HepG2 (cell line): ENCODE results near the gene TEAD1. TPM values are rescaled to one million over a fixed set of nuclear protein-coding genes. Genes with fewer than 3 reads are reported as not detected.
A peak's percentile ranks its signal among the peaks of the same experiment; 100 is the strongest.

ENCODE experiments used
- ATAC-seq: fragments of 200-7000 bp; cut with Tn5 transposase; 3 replicates; pipeline ENCODE4 v1.9.1; 2020; ENCODE audit warnings: mild to moderate bottlenecking, moderate library complexity
- BruUV-seq: library from RNA; stranded (reverse); fragments of 400-500 nt; replicated peaks from 2 replicates; lab custom pipeline; 2021; lab: Mats Ljungman, UMichigan
- CTCF ChIA-PET: fragments of 300-600 bp; formaldehyde crosslinking; extraction: SDS; loops from one replicate; lab custom pipeline; 2021; ENCODE audit warnings: low total read pairs, inconsistent platforms, low intra/inter-chr PET ratio; lab: Yijun Ruan, JAX
- POLR2A ChIA-PET: fragments of 350-600 bp; sonication (Branson Sonifier 250); formaldehyde crosslinking; loops from one replicate; lab custom pipeline; 2020; ENCODE audit warnings: antibody characterized with exemption, inconsistent platforms; lab: Yijun Ruan, JAX
- DNase-seq: peaks from one replicate; pipeline ENCODE4 v3.0.0-alpha.2; 2015; ENCODE audit warnings: low spot score
- FAIRE-seq: peaks from 3 replicates; lab custom pipeline; 2011; peaks lifted over from hg19 to GRCh38; lab: Jason Lieb, UNC
- H2AFZ ChIP-seq: one replicate; pipeline ENCODE4 v1.6.1; 2011; ENCODE audit warnings: low read length, inconsistent platforms
- H3K27ac ChIP-seq: fragments of 300-600 bp; 3 replicates; pipeline ENCODE4 v1.8.0; 2011; ENCODE audit warnings: mixed run types, mild to moderate bottlenecking, mixed read lengths, low read length, inconsistent platforms; ENCODE audit not compliant: insufficient read depth; ENCODE audit errors: extremely low read length
- H3K27me3 ChIP-seq, 2 experiments: fragments of 200-600 bp in 1 of 2; 2 replicates in 1 of 2; 3 replicates in 1 of 2; pipeline versions ENCODE4 v1.6.0 to v1.8.0; 2011; ENCODE audit warnings: low read length in 2 of 2, mild to moderate bottlenecking in 2 of 2, moderate library complexity in 2 of 2, inconsistent platforms in 1 of 2; ENCODE audit not compliant: insufficient read depth in 2 of 2, control insufficient read depth in 1 of 2
- H3K36me3 ChIP-seq, 2 experiments: fragments of 200-600 bp in 1 of 2; replicated peaks in 1 of 2; 2 replicates in 1 of 2; 3 replicates in 1 of 2; pipeline versions ENCODE4 v1.5.1 to v1.8.0; 2011; ENCODE audit warnings: low read length in 2 of 2, inconsistent platforms in 1 of 2; ENCODE audit not compliant: insufficient read depth in 2 of 2, control insufficient read depth in 1 of 2
- H3K4me1 ChIP-seq: 2 replicates; pipeline ENCODE4 v1.5.1; 2012; ENCODE audit warnings: low read length, inconsistent platforms; ENCODE audit not compliant: insufficient read depth
- H3K4me2 ChIP-seq: 2 replicates; pipeline ENCODE4 v1.6.0; 2011; ENCODE audit warnings: low read depth, low read length, inconsistent platforms
- H3K4me3 ChIP-seq, 3 experiments: fragments of 200-600 bp in 1 of 3; sonication (generic), shearing (Covaris generic) in 1 of 3; replicated peaks in 1 of 3; 2 replicates each; pipeline ENCODE4 v1.5.1; 2011 to 2016; ENCODE audit warnings: low read length in 3 of 3, inconsistent platforms in 2 of 3, low read depth in 2 of 3, mild to moderate bottlenecking in 2 of 3, control low read depth in 1 of 3, mixed read lengths in 1 of 3; ENCODE audit not compliant: insufficient read depth in 1 of 3
- H3K79me2 ChIP-seq: one replicate; pipeline ENCODE4 v1.6.1; 2011; ENCODE audit warnings: low read length, inconsistent platforms; ENCODE audit not compliant: insufficient read depth
- H3K9ac ChIP-seq: 2 replicates; pipeline ENCODE4 v1.6.0; 2011; ENCODE audit warnings: mild to moderate bottlenecking, low read depth, low read length, inconsistent platforms; ENCODE audit not compliant: insufficient read depth
- H3K9me3 ChIP-seq: 2 replicates; pipeline ENCODE4 v1.5.1; 2012; ENCODE audit warnings: mild to moderate bottlenecking, low read length
- H4K20me1 ChIP-seq: 2 replicates; pipeline ENCODE4 v1.6.0; 2011; ENCODE audit warnings: inconsistent platforms, mild to moderate bottlenecking, low read length, moderate library complexity; ENCODE audit not compliant: insufficient read depth
- BCLAF1 ChIP-seq: fragments of 450-650 bp; IDR thresholded peaks from 2 replicates; pipeline ENCODE4 v1.6.1; 2017; ENCODE audit warnings: mild to moderate bottlenecking
- CBX2 ChIP-seq, 2 experiments: fragments of 200-600 bp in 1 of 2; sonication (generic); formaldehyde crosslinking in 1 of 2; IDR thresholded peaks; 2 replicates each; pipeline versions ENCODE4 v1.7.0 to v1.8.1; 2018 to 2022; ENCODE audit warnings: low read depth in 2 of 2, low read length in 1 of 2, mild to moderate bottlenecking in 1 of 2, missing genetic modification reagents in 1 of 2
- CREM ChIP-seq, 2 experiments: sonication (generic) in 1 of 2; formaldehyde crosslinking in 1 of 2; IDR thresholded peaks; 2 replicates each; pipeline versions ENCODE4 v1.4.0 to v1.6.1; 2016 to 2020; ENCODE audit warnings: antibody characterized with exemption in 1 of 2, mild to moderate bottlenecking in 1 of 2, missing genetic modification reagents in 1 of 2
- ETV6 ChIP-seq: sonication (generic); formaldehyde crosslinking; conservative IDR thresholded peaks from 2 replicates; pipeline ENCODE4 v1.4.0; 2020; ENCODE audit warnings: missing genetic modification reagents
- HOXA9 ChIP-seq: sonication (generic); formaldehyde crosslinking; IDR thresholded peaks from 2 replicates; pipeline ENCODE4 v1.8.1; 2022; ENCODE audit warnings: missing genetic modification reagents, mild to moderate bottlenecking, moderate library complexity, borderline replicate concordance
- ISX ChIP-seq: sonication (generic); formaldehyde crosslinking; conservative IDR thresholded peaks from 2 replicates; pipeline ENCODE4 v1.5.0; 2020; ENCODE audit warnings: missing genetic modification reagents
- KLF11 ChIP-seq: IDR thresholded peaks from 2 replicates; pipeline ENCODE4 v1.6.1; 2016; ENCODE audit warnings: missing compliant biosample characterization
- RNF2 ChIP-seq: fragments of 450-650 bp; conservative IDR thresholded peaks from 2 replicates; pipeline ENCODE4 v1.6.1; 2016; ENCODE audit warnings: low read depth
- TEAD3 ChIP-seq: optimal IDR thresholded peaks from 2 replicates; pipeline ENCODE3; 2016; ENCODE audit warnings: borderline replicate concordance
- TRAFD1 ChIP-seq: sonication (generic); formaldehyde crosslinking; IDR thresholded peaks from 2 replicates; pipeline ENCODE4 v1.5.1; 2020; ENCODE audit warnings: missing genetic modification reagents, mild to moderate bottlenecking, borderline replicate concordance
- U2AF2 ChIP-seq: fragments of 200-400 bp; formaldehyde crosslinking; IDR thresholded peaks from 2 replicates; pipeline ENCODE4 v1.6.1; 2017; ENCODE audit warnings: low read depth, mild to moderate bottlenecking, low read length
- ZMAT5 ChIP-seq: sonication (generic); formaldehyde crosslinking; IDR thresholded peaks from 2 replicates; pipeline ENCODE4 v1.5.0; 2020; ENCODE audit warnings: mild to moderate bottlenecking, low read depth, missing genetic modification reagents, borderline replicate concordance
- ZNF281 ChIP-seq: sonication (generic); formaldehyde crosslinking; IDR thresholded peaks from 2 replicates; pipeline ENCODE4 v1.4.0; 2020; ENCODE audit warnings: missing genetic modification reagents, borderline replicate concordance
- WGBS: methylation state at CpG from one replicate; pipeline ENCODE4 v1.1.6; 2017; ENCODE audit warnings: low lambda C conversion rate; 5-methylcytosine and 5-hydroxymethylcytosine counted together
- in situ Hi-C: cut with HindIII; loops from 2 replicates; pipeline ENCODE4 v1.10.0; 2017; ENCODE audit warnings: low pct_unique_long_range_greater_than_20kb; ENCODE audit not compliant: extremely low pct_ligation_motif_present
- intact Hi-C: fragments of 100-400 bp; cut with micrococcal nuclease; formaldehyde crosslinking; loops from one replicate; pipeline ENCODE4 v1.10.0; 2022; ENCODE audit not compliant: unreplicated experiment
- polyA plus RNA-seq, 8 experiments: library from polyadenylated mRNA; depleted of rRNA in 3 of 8; stranded (reverse) in 7 of 8; unstranded in 1 of 8; fragments of >200 nt; fragmentation: Illumina TruSeq in 4 of 8; extraction: Trizol in 4 of 8; gene quantifications; 2 replicates each; pipeline versions ENCODE4 v1.2.1 to v1.2.3, GENCODE V29; 2011 to 2016; ENCODE audit warnings: low read depth in 4 of 8, missing spikeins in 1 of 8, mixed read lengths in 1 of 8; ENCODE audit not compliant: insufficient read depth in 1 of 8
- total RNA-seq, 5 experiments: library from RNA; depleted of rRNA; stranded (reverse); fragments of >200 nt; fragmentation: Illumina TruSeq; extraction: Trizol; gene quantifications; 2 replicates each; pipeline ENCODE4 v1.2.3, GENCODE V29; 2016; ENCODE audit warnings: low read depth in 1 of 5

Gene TEAD1
- total and polyA plus RNA-seq, 2 of the 13 experiments (the other 11 are each of a cell fraction or from before 2014, with no cell fraction given), result 20.1 to 30.5 TPM

- TF ChIP-seq CBX2 (IDR thresholded peaks at IDR 0.05; ENCODE audit: low read depth, low read length), result no peak
- TF ChIP-seq CBX2 (CRISPR knock-in tag; IDR thresholded peaks at IDR 0.05; ENCODE audit: low read depth), result no peak
- no peak for TF ChIP-seq ISX (CRISPR knock-in tag)
- TF ChIP-seq BCLAF1, result no peak
- no peak for TF ChIP-seq U2AF2
- TF ChIP-seq TEAD3, result no peak
- TF ChIP-seq RNF2, result no peak
- no peak for TF ChIP-seq ETV6 (CRISPR knock-in tag)
- TF ChIP-seq HOXA9 (CRISPR knock-in tag), result no peak
- TF ChIP-seq CREM (IDR thresholded peaks at IDR 0.05), result no peak
- TF ChIP-seq CREM (CRISPR knock-in tag; IDR thresholded peaks at IDR 0.05), result no peak
Observed at GRCh38 chr11:12679471-12679870, 5.2 kb downstream of the TEAD1 start (continued).

GRCh38 chr11:12680246-12680939 lies 6.2 kb downstream of the TEAD1 start:
- H3K79me2 ChIP-seq, result peaks cover 97% of the 10 kb centered on the region
- no peaks in the 10 kb centered on the region for H3K27me3 ChIP-seq
- H3K27ac ChIP-seq, result no peak overlapping the region
- intact Hi-C loops (no loop called here), in situ Hi-C loops (no loop called here)
- WGBS, result 73% methylated on average over 21 of the region's 21 CpGs
- H3K4me3 ChIP-seq, result no peak overlapping the region
- CTCF ChIA-PET, result no interaction called here
- BruUV-seq, result no TSS peak
- ATAC-seq (peak; percentile 67), DNase-seq (peak; percentile 44), FAIRE-seq (no peak)
- H3K36me3 ChIP-seq, result no peaks in the 10 kb centered on the region; a peak in 3 of 5 replicates
- H4K20me1 ChIP-seq, result peaks cover 17% of the 10 kb centered on the region
- H3K9me3 ChIP-seq, result no peaks in the 10 kb centered on the region
- H3K4me1 ChIP-seq, result peaks cover 93% of the 10 kb centered on the region
- no peak overlapping the region for H3K9ac ChIP-seq
- no peak overlapping the region for H2AFZ ChIP-seq
- POLR2A ChIA-PET, result interaction anchor here (0.6 to 3.0 kb wide), 4 partner anchors 12 to 166 kb away, joined by 4 to 20 read pairs (median 10); no protein-coding TSS in a partner anchor
- peak overlapping the region; percentile 29; the same call in 1 of the 2 replicates for H3K4me2 ChIP-seq
- TF ChIP-seq KLF11 (no peak), ZMAT5 (no peak), TRAFD1 (CRISPR knock-in tag) (no peak), ZNF281 (peak; percentile 73; the same call in 1 of the 2 replicates)
